IPS-18a (cell line): Measurements from ENCODE around the gene TRAPPC2L.
"Not testable (repeated sequence)": the region's sequence is repeated elsewhere in the genome, so short reads cannot be mapped to it uniquely, and the experiment has no call there.

Experiments
- H3K27ac ChIP-seq: one replicate; pipeline ENCODE4 v1.5.1; 2013; ENCODE audit warnings: low read length
- H3K27me3 ChIP-seq: one replicate; pipeline ENCODE4 v1.6.1; 2013; ENCODE audit warnings: mild to moderate bottlenecking, low read length; ENCODE audit not compliant: control insufficient read depth, insufficient read depth
- H3K36me3 ChIP-seq: one replicate; pipeline ENCODE4 v1.6.1; 2013; ENCODE audit warnings: low read depth, low read length; ENCODE audit not compliant: control insufficient read depth
- H3K4me1 ChIP-seq: one replicate; pipeline ENCODE4 v1.6.1; 2013; ENCODE audit warnings: low read depth, low read length; ENCODE audit not compliant: control insufficient read depth
- H3K4me3 ChIP-seq: one replicate; pipeline ENCODE4 v1.5.1; 2013; ENCODE audit warnings: low read length
- H3K9ac ChIP-seq: one replicate; pipeline ENCODE4 v1.6.1; 2013; ENCODE audit warnings: mild to moderate bottlenecking, low read length, moderate library complexity
- H3K9me3 ChIP-seq: one replicate; pipeline ENCODE4 v1.6.1; 2013; ENCODE audit warnings: low read depth, low read length; ENCODE audit not compliant: control insufficient read depth

Gene TRAPPC2L

GRCh38 chr16:88893127-88893968 is 36.4 kb downstream of the TRAPPC2L start:
- Histone ChIP-seq H3K27me3 (no peaks in the 10 kb centered on the region), H3K36me3 (no peaks in the 10 kb centered on the region), H3K9me3 (no peaks in the 10 kb centered on the region), H3K27ac (no peak overlapping the region), H3K4me3 (no peak overlapping the region), H3K9ac (no peak overlapping the region), H3K4me1 (no peaks in the 10 kb centered on the region)

GRCh38 chr16:88894266-88894665 is 37.3 kb downstream of the TRAPPC2L start:
- not testable (repeated sequence) for H3K4me1 ChIP-seq

GRCh38 chr16:88894681-88895300 is 37.9 kb downstream of the TRAPPC2L start:
- no peaks in the 10 kb centered on the region for H3K27me3 ChIP-seq
- no peaks in the 10 kb centered on the region for H3K36me3 ChIP-seq

More at GRCh38 chr16:88894266-88894665, 37.3 kb downstream of the TRAPPC2L start:
- H3K27ac ChIP-seq, H3K36me3 ChIP-seq, H3K9me3 ChIP-seq, H3K9ac ChIP-seq, H3K27me3 ChIP-seq, H3K4me3 ChIP-seq: not testable (repeated sequence)

GRCh38 chr16:88895335-88895734 is 38.4 kb downstream of the TRAPPC2L start:
- no peak overlapping the region for H3K4me3 ChIP-seq
- no peak overlapping the region for H3K9ac ChIP-seq
- no peak overlapping the region for H3K27ac ChIP-seq
- H3K4me1 ChIP-seq: no peaks in the 10 kb centered on the region
- H3K36me3 ChIP-seq: no peaks in the 10 kb centered on the region
- no peaks in the 10 kb centered on the region for H3K27me3 ChIP-seq
- H3K9me3 ChIP-seq: no peaks in the 10 kb centered on the region

More at GRCh38 chr16:88894681-88895300, 37.9 kb downstream of the TRAPPC2L start:
- Histone ChIP-seq H3K27ac (no peak overlapping the region), H3K4me1 (no peaks in the 10 kb centered on the region), H3K9me3 (no peaks in the 10 kb centered on the region), H3K4me3 (no peak overlapping the region), H3K9ac (no peak overlapping the region)

- H3K27ac ChIP-seq: no peak overlapping the region
- H3K4me1 ChIP-seq: no peaks in the 10 kb centered on the region
- no peaks in the 10 kb centered on the region for H3K27me3 ChIP-seq
- H3K36me3 ChIP-seq: no peaks in the 10 kb centered on the region
- H3K9ac ChIP-seq: no peak overlapping the region
- H3K4me3 ChIP-seq: no peak overlapping the region
- no peaks in the 10 kb centered on the region for H3K9me3 ChIP-seq
These were observed 39.5 kb downstream of the TRAPPC2L start for GRCh38 chr16:88896238-88897070.

- H3K9me3 ChIP-seq: no peaks in the 10 kb centered on the region
- no peak overlapping the region for H3K9ac ChIP-seq
- no peak overlapping the region for H3K27ac ChIP-seq
- H3K4me3 ChIP-seq: no peak overlapping the region
- no peaks in the 10 kb centered on the region for H3K4me1 ChIP-seq
- H3K27me3 ChIP-seq: no peaks in the 10 kb centered on the region
- H3K36me3 ChIP-seq: no peaks in the 10 kb centered on the region
These were observed 40.9 kb downstream of the TRAPPC2L start for GRCh38 chr16:88897696-88898425.

- Histone ChIP-seq H3K9me3 (no peaks in the 10 kb centered on the region), H3K27me3 (no peaks in the 10 kb centered on the region)
These were observed 43.2 kb downstream of the TRAPPC2L start for GRCh38 chr16:88899901-88900661.

GRCh38 chr16:88900662-88901052 is 43.7 kb downstream of the TRAPPC2L start:
- Histone ChIP-seq H3K4me3 (no peak overlapping the region), H3K27ac (no peak overlapping the region), H3K9ac (no peak overlapping the region), H3K9me3 (no peaks in the 10 kb centered on the region), H3K27me3 (no peaks in the 10 kb centered on the region), H3K4me1 (peaks cover 4% of the 10 kb centered on the region), H3K36me3 (no peaks in the 10 kb centered on the region)

More at GRCh38 chr16:88899901-88900661, 43.2 kb downstream of the TRAPPC2L start:
- Histone ChIP-seq H3K4me3 (no peak overlapping the region), H3K4me1 (peaks cover under 1% of the 10 kb centered on the region), H3K27ac (no peak overlapping the region), H3K36me3 (no peaks in the 10 kb centered on the region), H3K9ac (no peak overlapping the region)

GRCh38 chr16:88901718-88902337 is 44.9 kb downstream of the TRAPPC2L start:
- Histone ChIP-seq H3K4me1 (peaks cover 4% of the 10 kb centered on the region), H3K27ac (no peak overlapping the region), H3K27me3 (no peaks in the 10 kb centered on the region), H3K9me3 (no peaks in the 10 kb centered on the region), H3K9ac (no peak overlapping the region), H3K36me3 (no peaks in the 10 kb centered on the region), H3K4me3 (no peak overlapping the region)

GRCh38 chr16:88902744-88903143 is 45.8 kb downstream of the TRAPPC2L start:
- no peak overlapping the region for H3K9ac ChIP-seq
- H3K27me3 ChIP-seq: no peaks in the 10 kb centered on the region
- no peak overlapping the region for H3K27ac ChIP-seq
- no peak overlapping the region for H3K4me3 ChIP-seq
- no peaks in the 10 kb centered on the region for H3K9me3 ChIP-seq
- peaks cover 4% of the 10 kb centered on the region for H3K4me1 ChIP-seq
- H3K36me3 ChIP-seq: no peaks in the 10 kb centered on the region
